ENCODE results near the gene PHF19. TPM values are rescaled to one million over a fixed set of nuclear protein-coding genes. Genes with fewer than 3 reads are reported as not detected.

The PHF19 gene
- total and polyA plus RNA-seq, 2 donors (not counting 3 experiments of a cell fraction or from before 2014, with no cell fraction given), result 102 to 153 TPM

- intact Hi-C loops (cut with micrococcal nuclease), result no loop called here
- no peak for FAIRE-seq
These were observed 25.5 kb downstream of the PHF19 start for GRCh38 chr9:120851449-120851848.

More at GRCh38 chr9:120851449-120851848, 25.5 kb downstream of the PHF19 start:
- ChIA-PET CTCF (interaction anchor here (1.1 kb wide), 1 partner anchor 14 kb away, joined by 3 read pairs; no protein-coding TSS in a partner anchor), POLR2A (no interaction called here)
- dilution Hi-C loops (cut with MboI; ENCODE audit: extremely low pct_ligation_motif_present, low sequenced_read_pairs), result no loop called here
- H3K79me2 ChIP-seq (ENCODE audit: control insufficient read depth, insufficient read depth, low read length), result no peaks in the 10 kb centered on the region
- H3K27ac ChIP-seq (ENCODE audit: insufficient read depth, low read depth, low read length), result no peak overlapping the region
- H3K27me3 ChIP-seq (ENCODE audit: control insufficient read depth in 2 of 2, insufficient read depth in 2 of 2, low read length in 2 of 2), result no peaks in the 10 kb centered on the region
- DNase-seq (ENCODE audit: low read depth, low spot score), result no peak
- no TSS peak for BruUV-seq (replicated peaks)
- H3K4me2 ChIP-seq (ENCODE audit: insufficient read depth, low read length), result no peak overlapping the region
- no peaks in the 10 kb centered on the region for H3K36me3 ChIP-seq (ENCODE audit: control insufficient read depth in 2 of 2, extremely low read depth in 1 of 2, insufficient read depth in 2 of 2, low read length in 2 of 2)
- H3K4me3 ChIP-seq (replicated peaks in 1 of 3; ENCODE audit: insufficient read depth in 1 of 3, low read depth in 1 of 3, low read length in 3 of 3), result no peak overlapping the region
- no peaks in the 10 kb centered on the region for H4K20me1 ChIP-seq (replicated peaks; ENCODE audit: control insufficient read depth, extremely low read depth, insufficient read depth, low read length)
- H2AFZ ChIP-seq (ENCODE audit: low read depth, low read length), result no peak overlapping the region
- H3K9me1 ChIP-seq (replicated peaks; ENCODE audit: control insufficient read depth, extremely low read depth, insufficient read depth, low read length), result no peaks in the 10 kb centered on the region
- no peaks in the 10 kb centered on the region for H3K9me3 ChIP-seq (replicated peaks; ENCODE audit: control insufficient read depth, insufficient read depth, low read length)
- H3K4me1 ChIP-seq (ENCODE audit: control insufficient read depth, extremely low read depth, insufficient read depth, low read length), result peaks cover 17% of the 10 kb centered on the region
- TF ChIP-seq POLR2A (IDR thresholded peaks at IDR 0.05; ENCODE audit: low read depth, low read length) (peak; percentile 32), CTCF (IDR thresholded peaks at IDR 0.05; ENCODE audit: extremely low read depth in 1 of 2, insufficient read depth in 1 of 2, low read depth in 1 of 2, low read length in 2 of 2) (no peak), EZH2 (IDR thresholded peaks at IDR 0.05; ENCODE audit: borderline replicate concordance, low read depth, low read length, severe bottlenecking) (no peak), FOS (IDR thresholded peaks at IDR 0.05; ENCODE audit: borderline replicate concordance, insufficient read depth, low read length) (no peak), POLR2AphosphoS5 (IDR thresholded peaks at IDR 0.05; ENCODE audit: insufficient read depth, low read depth, low read length) (no peak)
- no peak overlapping the region for H3K9ac ChIP-seq (replicated peaks; ENCODE audit: extremely low read depth, insufficient read depth, low read length)
